HepG2 (cell line): ENCODE results near the gene TEX22. TPM values are rescaled to one million over a fixed set of nuclear protein-coding genes. Genes with fewer than 3 reads are reported as not detected.

Experiments
- ATM ChIP-seq: fragments of 450-650 bp; IDR thresholded peaks from 2 replicates; pipeline ENCODE4 v1.7.1; 2017; ENCODE audit warnings: mild to moderate bottlenecking, borderline replicate concordance
- BCL6 ChIP-seq: IDR thresholded peaks from 2 replicates; pipeline ENCODE4 v1.6.1; 2016; ENCODE audit warnings: missing genetic modification reagents, missing compliant biosample characterization
- DZIP1 ChIP-seq: sonication (generic); formaldehyde crosslinking; IDR thresholded peaks from 2 replicates; pipeline ENCODE4 v1.5.0; 2020; ENCODE audit warnings: mild to moderate bottlenecking, missing genetic modification reagents
- EED ChIP-seq: sonication (generic); formaldehyde crosslinking; IDR thresholded peaks from 2 replicates; pipeline ENCODE4 v1.5.0; 2020; ENCODE audit warnings: mild to moderate bottlenecking, missing genetic modification reagents
- ETS1 ChIP-seq: sonication (generic); formaldehyde crosslinking; IDR thresholded peaks from 2 replicates; pipeline ENCODE4 v1.4.0; 2020; ENCODE audit warnings: missing genetic modification reagents
- FOSL1 ChIP-seq: sonication (generic); formaldehyde crosslinking; IDR thresholded peaks from 2 replicates; pipeline ENCODE4 v1.9.0; 2021; ENCODE audit warnings: missing genetic modification reagents, borderline replicate concordance
- GABPB1 ChIP-seq: IDR thresholded peaks from 2 replicates; pipeline ENCODE4 v1.6.1; 2016; ENCODE audit warnings: mild to moderate bottlenecking, missing genetic modification reagents, moderate library complexity, missing compliant biosample characterization
- MYNN ChIP-seq: sonication (generic); formaldehyde crosslinking; IDR thresholded peaks from 2 replicates; pipeline ENCODE4 v1.4.0; 2020; ENCODE audit warnings: mild to moderate bottlenecking, low read depth, missing genetic modification reagents
- MZF1 ChIP-seq: sonication (generic); formaldehyde crosslinking; IDR thresholded peaks from 2 replicates; pipeline ENCODE4 v1.8.1; 2023; ENCODE audit warnings: mild to moderate bottlenecking, missing genetic modification reagents, borderline replicate concordance
- NR2F6 ChIP-seq, 2 experiments: IDR thresholded peaks; 2 replicates each; pipeline ENCODE4 v1.6.1; 2016; ENCODE audit warnings: antibody characterized with exemption in 1 of 2, mild to moderate bottlenecking in 1 of 2
- PAWR ChIP-seq: sonication (generic); formaldehyde crosslinking; IDR thresholded peaks from 2 replicates; pipeline ENCODE4 v1.4.0; 2020; ENCODE audit warnings: missing genetic modification reagents, mild to moderate bottlenecking, borderline replicate concordance
- PCBP1 ChIP-seq: fragments of 200-400 bp; formaldehyde crosslinking; IDR thresholded peaks from 2 replicates; pipeline ENCODE4 v1.6.1; 2017; ENCODE audit warnings: mild to moderate bottlenecking, low read depth, low read length, borderline replicate concordance
- SOX13 ChIP-seq, 3 experiments: fragments of 450-650 bp in 1 of 3; sonication (generic) in 1 of 3; formaldehyde crosslinking in 1 of 3; IDR thresholded peaks in 2 of 3; conservative IDR thresholded peaks in 1 of 3; 2 replicates each; pipeline versions ENCODE4 v1.5.0 to v1.6.1; 2016 to 2020; ENCODE audit warnings: antibody characterized with exemption in 1 of 3, mild to moderate bottlenecking in 1 of 3, missing compliant biosample characterization in 1 of 3, missing genetic modification reagents in 1 of 3, moderate library complexity in 1 of 3
- SUZ12 ChIP-seq: fragments of 150-350 bp; IDR thresholded peaks from 2 replicates; pipeline ENCODE4 v1.6.1; 2014; ENCODE audit warnings: low read depth, low read length
- TCF7 ChIP-seq: sonication (generic); IDR thresholded peaks from 2 replicates; pipeline ENCODE4 v1.6.1; 2016; ENCODE audit warnings: antibody characterized with exemption, low read depth
- ZBTB33 ChIP-seq: sonication (generic); formaldehyde crosslinking; IDR thresholded peaks from 2 replicates; pipeline ENCODE4 v1.4.0; 2020; ENCODE audit warnings: missing genetic modification reagents
- ZBTB49 ChIP-seq: sonication (generic); formaldehyde crosslinking; IDR thresholded peaks from 2 replicates; pipeline ENCODE4 v1.4.0; 2020; ENCODE audit warnings: missing genetic modification reagents, borderline replicate concordance
- ZNF451 ChIP-seq: sonication (generic); formaldehyde crosslinking; IDR thresholded peaks from 2 replicates; pipeline ENCODE4 v1.5.0; 2020; ENCODE audit warnings: mild to moderate bottlenecking, missing genetic modification reagents
- ZNF546 ChIP-seq: sonication (generic); formaldehyde crosslinking; conservative IDR thresholded peaks from 2 replicates; pipeline ENCODE4 v1.8.1; 2023; ENCODE audit warnings: mild to moderate bottlenecking, missing genetic modification reagents
- ZNF672 ChIP-seq: sonication (generic); formaldehyde crosslinking; IDR thresholded peaks from 2 replicates; pipeline ENCODE4 v1.8.1; 2022; ENCODE audit warnings: missing genetic modification reagents
- polyA plus RNA-seq, 8 experiments: library from polyadenylated mRNA; depleted of rRNA in 3 of 8; stranded (reverse) in 7 of 8; unstranded in 1 of 8; fragments of >200 nt; fragmentation: Illumina TruSeq in 4 of 8; extraction: Trizol in 4 of 8; gene quantifications; 2 replicates each; pipeline versions ENCODE4 v1.2.1 to v1.2.3, GENCODE V29; 2011 to 2016; ENCODE audit warnings: low read depth in 4 of 8, missing spikeins in 1 of 8, mixed read lengths in 1 of 8; ENCODE audit not compliant: insufficient read depth in 1 of 8
- total RNA-seq, 5 experiments: library from RNA; depleted of rRNA; stranded (reverse); fragments of >200 nt; fragmentation: Illumina TruSeq; extraction: Trizol; gene quantifications; 2 replicates each; pipeline ENCODE4 v1.2.3, GENCODE V29; 2016; ENCODE audit warnings: low read depth in 1 of 5

TEX22 gene
- total and polyA plus RNA-seq, 2 of the 13 experiments (the other 11 are each of a cell fraction or from before 2014, with no cell fraction given): 0.07 to 0.27 TPM

GRCh38 chr14:105419195-105420091 is 21.1 kb downstream of the TEX22 start, which contains the start of gene MTA1 (continued):
- TF ChIP-seq ZBTB33 (CRISPR knock-in tag): no peak; the same call in 1 of the 2 replicates
- TF ChIP-seq SOX13 (IDR thresholded peaks at IDR 0.05): no peak
- no peak for TF ChIP-seq SOX13 (CRISPR knock-in tag; conservative IDR thresholded peaks at IDR 0.05 in 1 of 2, IDR thresholded peaks at IDR 0.05 in 1 of 2)
- TF ChIP-seq ETS1 (CRISPR knock-in tag): no peak
- no peak for TF ChIP-seq MZF1 (CRISPR knock-in tag)
- TF ChIP-seq MYNN: 0 out of 2 replicates have a peak, but pooled peaks have one; percentile 75
- no peak for TF ChIP-seq SUZ12
- TF ChIP-seq NR2F6 (IDR thresholded peaks at IDR 0.05): peak; percentile 79
- peak; percentile 86 for TF ChIP-seq NR2F6 (CRISPR knock-in tag; IDR thresholded peaks at IDR 0.05)
- TF ChIP-seq PCBP1: 0 out of 2 replicates have a peak, but pooled peaks have one; percentile 57
- no peak for TF ChIP-seq BCL6 (CRISPR knock-in tag)
- 0 out of 2 replicates have a peak, but pooled peaks have one; percentile 7 for TF ChIP-seq DZIP1
- no peak; the same call in 1 of the 2 replicates for TF ChIP-seq ZNF546 (CRISPR knock-in tag)
- TF ChIP-seq EED: peak; percentile 47; the same call in 1 of the 2 replicates
- no peak for TF ChIP-seq ZNF672 (CRISPR knock-in tag)
- TF ChIP-seq FOSL1 (CRISPR knock-in tag): no peak
- no peak for TF ChIP-seq ATM
- 0 out of 2 replicates have a peak, but pooled peaks have one; percentile 25 for TF ChIP-seq ZBTB49
- TF ChIP-seq ZNF451 (CRISPR knock-in tag): peak; percentile 78
- peak; percentile 70; the same call in 1 of the 2 replicates for TF ChIP-seq GABPB1 (CRISPR knock-in tag)
- TF ChIP-seq PAWR (CRISPR knock-in tag): no peak
- TF ChIP-seq TCF7: no peak
